Upper lobe of left lung (tissue), 4 donors: Measurements from ENCODE around the gene SORBS1.

Experiments used
- EP300 ChIP-seq, 4 donors: sonication (generic); formaldehyde crosslinking; IDR thresholded peaks; one replicate each; pipeline ENCODE4 v1.5.1; 2017; ENCODE audit warnings: antibody characterized with exemption in 4 of 4, control low read depth in 2 of 4
- POLR2A ChIP-seq, 4 donors: fragments of 450-650 bp; IDR thresholded peaks; one replicate each; pipeline ENCODE4 v1.5.1; 2016 to 2017; ENCODE audit warnings: antibody characterized with exemption in 4 of 4, mild to moderate bottlenecking in 2 of 4
- POLR2AphosphoS5 ChIP-seq, 2 donors: sonication (generic); formaldehyde crosslinking; IDR thresholded peaks; one replicate each; pipeline ENCODE4 v1.5.1; 2017; ENCODE audit warnings: antibody characterized with exemption in 2 of 2
- TF ChIP-seq, protein P1 (sequence below), 6 experiments: fragments of 450-650 bp in 4 of 6; fragments of 200-600 bp in 2 of 6; sonication (generic) in 2 of 6; IDR thresholded peaks; one replicate each; pipeline ENCODE4 v1.5.1; 2016 to 2019; ENCODE audit warnings: antibody characterized with exemption in 6 of 6

DNA sequence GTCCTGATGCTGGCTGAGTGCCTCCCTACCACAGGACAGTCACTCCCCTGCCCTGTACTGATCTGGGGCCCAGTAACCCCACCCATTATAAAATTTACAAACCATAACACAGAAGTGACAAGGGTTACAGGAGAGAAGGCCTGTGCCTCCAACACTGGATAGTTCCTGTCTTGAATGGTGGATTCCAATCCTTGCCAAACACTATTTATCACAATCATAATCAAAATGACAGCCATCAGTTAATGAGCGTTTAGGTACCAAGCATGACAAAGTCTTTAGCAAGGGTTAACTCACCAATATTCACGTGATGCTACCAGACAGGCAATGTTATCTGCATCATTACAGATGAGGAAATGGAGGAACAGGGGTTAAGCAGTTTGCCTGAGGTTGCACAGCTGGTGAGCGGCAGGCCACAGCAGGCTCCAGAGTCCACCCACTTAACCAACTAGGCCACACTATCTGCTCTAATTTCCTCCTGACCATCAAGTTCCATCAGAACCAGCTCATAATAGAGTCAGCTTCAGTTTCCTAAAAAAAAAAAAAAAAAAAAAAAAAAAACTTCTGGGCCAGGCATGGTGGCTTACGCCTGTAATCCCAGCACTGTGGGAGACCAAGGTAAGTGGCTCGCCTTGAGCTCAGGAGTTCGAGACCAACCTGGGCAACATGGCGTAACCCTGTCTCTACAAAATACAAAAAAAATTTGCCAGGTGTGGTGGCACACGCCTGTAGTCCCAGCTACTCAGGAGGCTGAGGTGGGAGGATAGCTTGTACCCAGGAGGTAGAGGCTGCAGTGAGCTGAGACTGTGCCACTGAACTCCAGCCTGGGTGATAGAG lies 284.6 kb downstream of the SORBS1 start:
- TF ChIP-seq, protein P1, sequence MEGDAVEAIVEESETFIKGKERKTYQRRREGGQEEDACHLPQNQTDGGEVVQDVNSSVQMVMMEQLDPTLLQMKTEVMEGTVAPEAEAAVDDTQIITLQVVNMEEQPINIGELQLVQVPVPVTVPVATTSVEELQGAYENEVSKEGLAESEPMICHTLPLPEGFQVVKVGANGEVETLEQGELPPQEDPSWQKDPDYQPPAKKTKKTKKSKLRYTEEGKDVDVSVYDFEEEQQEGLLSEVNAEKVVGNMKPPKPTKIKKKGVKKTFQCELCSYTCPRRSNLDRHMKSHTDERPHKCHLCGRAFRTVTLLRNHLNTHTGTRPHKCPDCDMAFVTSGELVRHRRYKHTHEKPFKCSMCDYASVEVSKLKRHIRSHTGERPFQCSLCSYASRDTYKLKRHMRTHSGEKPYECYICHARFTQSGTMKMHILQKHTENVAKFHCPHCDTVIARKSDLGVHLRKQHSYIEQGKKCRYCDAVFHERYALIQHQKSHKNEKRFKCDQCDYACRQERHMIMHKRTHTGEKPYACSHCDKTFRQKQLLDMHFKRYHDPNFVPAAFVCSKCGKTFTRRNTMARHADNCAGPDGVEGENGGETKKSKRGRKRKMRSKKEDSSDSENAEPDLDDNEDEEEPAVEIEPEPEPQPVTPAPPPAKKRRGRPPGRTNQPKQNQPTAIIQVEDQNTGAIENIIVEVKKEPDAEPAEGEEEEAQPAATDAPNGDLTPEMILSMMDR (IDR thresholded peaks at IDR 0.05) = no peak
- peak in 1 of 2 donors; percentile 11 for TF ChIP-seq POLR2AphosphoS5 (IDR thresholded peaks at IDR 0.05)
- no peak for TF ChIP-seq POLR2A (IDR thresholded peaks at IDR 0.05)
- TF ChIP-seq EP300 (IDR thresholded peaks at IDR 0.05) = no peak
